DOHH2 (cell line): ENCODE data around the gene CCDC194.

Source experiments
- EZH2phosphoT487 ChIP-seq: fragments of 200-600 bp; sonication (generic); IDR thresholded peaks from 2 replicates; pipeline ENCODE4 v1.6.1; 2017; ENCODE audit warnings: borderline replicate concordance, mild to moderate bottlenecking, antibody characterized with exemption, low read length, moderate library complexity, mixed read lengths
- TF ChIP-seq, protein P1 (sequence below): fragments of 200-600 bp; sonication (generic); IDR thresholded peaks from one replicate; pipeline ENCODE4 v1.5.1; 2014; ENCODE audit warnings: antibody characterized with exemption, mild to moderate bottlenecking, low read depth, low read length; ENCODE audit not compliant: poor library complexity, severe bottlenecking

DNA sequence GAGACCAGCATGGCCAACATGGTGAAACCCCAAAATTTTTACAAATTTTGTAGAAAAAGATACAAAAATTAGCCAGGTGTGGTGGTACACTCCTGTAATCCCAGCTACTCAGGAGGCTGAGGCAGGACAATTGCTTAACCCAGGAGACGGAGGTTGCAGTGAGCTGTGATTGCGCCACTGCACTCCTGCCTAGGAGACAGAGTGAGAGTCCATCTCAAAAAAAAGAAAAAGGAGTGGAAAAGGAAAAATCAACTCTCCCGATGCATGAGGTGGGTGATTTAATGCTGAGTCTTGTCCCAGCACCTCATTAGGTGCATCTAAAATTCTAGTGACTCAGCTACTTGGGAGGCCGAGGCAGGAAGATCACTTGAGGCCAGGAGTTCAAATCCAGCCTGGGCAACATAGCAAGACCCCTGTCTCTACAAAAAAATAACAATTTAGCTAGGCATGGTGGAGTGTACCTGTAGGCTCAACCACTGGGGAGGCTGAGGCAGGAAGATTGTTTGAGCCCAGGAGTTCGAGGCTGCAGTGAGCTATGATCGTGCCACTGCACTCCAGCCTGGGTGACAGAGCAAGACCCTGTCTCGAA is 36.8 kb downstream of the CCDC194 start:
- TF ChIP-seq, protein P1, sequence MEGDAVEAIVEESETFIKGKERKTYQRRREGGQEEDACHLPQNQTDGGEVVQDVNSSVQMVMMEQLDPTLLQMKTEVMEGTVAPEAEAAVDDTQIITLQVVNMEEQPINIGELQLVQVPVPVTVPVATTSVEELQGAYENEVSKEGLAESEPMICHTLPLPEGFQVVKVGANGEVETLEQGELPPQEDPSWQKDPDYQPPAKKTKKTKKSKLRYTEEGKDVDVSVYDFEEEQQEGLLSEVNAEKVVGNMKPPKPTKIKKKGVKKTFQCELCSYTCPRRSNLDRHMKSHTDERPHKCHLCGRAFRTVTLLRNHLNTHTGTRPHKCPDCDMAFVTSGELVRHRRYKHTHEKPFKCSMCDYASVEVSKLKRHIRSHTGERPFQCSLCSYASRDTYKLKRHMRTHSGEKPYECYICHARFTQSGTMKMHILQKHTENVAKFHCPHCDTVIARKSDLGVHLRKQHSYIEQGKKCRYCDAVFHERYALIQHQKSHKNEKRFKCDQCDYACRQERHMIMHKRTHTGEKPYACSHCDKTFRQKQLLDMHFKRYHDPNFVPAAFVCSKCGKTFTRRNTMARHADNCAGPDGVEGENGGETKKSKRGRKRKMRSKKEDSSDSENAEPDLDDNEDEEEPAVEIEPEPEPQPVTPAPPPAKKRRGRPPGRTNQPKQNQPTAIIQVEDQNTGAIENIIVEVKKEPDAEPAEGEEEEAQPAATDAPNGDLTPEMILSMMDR = no peak
- no peak for TF ChIP-seq EZH2phosphoT487
